Measurements from ENCODE around the gene CREB3.
A peak's percentile ranks its signal among the peaks of the same experiment; 100 is the strongest.

The CREB3 gene

DNA sequence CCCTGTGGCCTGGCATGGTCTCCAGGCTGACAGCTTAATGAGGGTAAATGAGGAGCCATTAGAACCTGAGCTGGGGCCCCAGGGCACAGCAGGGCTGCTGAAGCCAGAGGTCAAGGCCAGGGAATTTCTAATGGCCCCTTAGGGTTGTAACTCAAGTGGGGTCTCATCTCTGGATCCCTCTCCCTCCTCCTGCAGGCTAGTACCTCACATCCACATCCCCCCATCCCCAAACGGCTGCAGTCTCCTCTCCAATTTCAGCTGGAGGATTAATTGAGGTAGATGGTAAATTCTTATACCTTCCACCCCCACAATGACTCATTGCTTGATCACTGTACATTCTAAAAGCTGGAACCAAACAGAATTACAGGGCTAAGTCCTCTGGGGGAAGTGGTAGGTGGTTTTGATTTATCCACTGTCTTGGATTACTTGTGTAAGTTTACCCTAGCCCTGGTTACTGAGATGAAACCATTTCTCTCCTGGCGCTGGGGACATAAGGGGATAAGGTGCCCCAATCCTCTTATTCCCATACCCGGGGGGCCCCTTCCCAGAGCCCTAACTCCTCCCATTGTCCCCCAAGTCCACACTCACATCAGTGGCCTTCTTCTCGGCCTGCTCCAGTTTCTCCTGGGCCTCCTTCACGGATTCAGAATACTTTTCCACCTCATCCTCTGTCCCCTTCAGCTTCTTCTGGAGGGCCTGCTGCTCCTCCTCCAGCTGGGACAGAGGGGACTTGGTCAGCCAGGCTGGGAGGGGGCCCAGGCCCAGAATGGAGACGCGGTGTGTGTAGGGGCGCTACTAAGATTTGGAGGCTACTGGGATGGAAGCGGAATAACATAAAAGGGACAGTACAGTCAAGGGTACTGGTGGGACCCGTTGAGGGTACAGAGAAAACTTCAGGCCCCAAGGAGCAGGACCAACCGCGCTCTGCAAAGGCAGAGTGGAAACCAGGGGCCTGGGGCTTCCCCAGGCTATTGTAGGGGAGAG, 43.6 kb upstream of the CREB3 start:
- TF ChIP-seq ZBTB7A (IDR thresholded peaks at IDR 0.05; ENCODE audit: low read depth) (no peak), EGR1 (IDR thresholded peaks at IDR 0.05) (peak; percentile 26; the same call in 1 of the 2 replicates)

- no peak for TF ChIP-seq REST (IDR thresholded peaks at IDR 0.05; ENCODE audit: low read depth)
Measured at GRCh38 chr9:35689542-35690293, 42.7 kb upstream of the CREB3 start, which contains the start of gene TPM2. TPM2 (minus strand) TSS chr9:35689925; CDS start chr9:35689817, 108 bp downstream.

GRCh38 chr9:35690294-35690613, 42.2 kb upstream of the CREB3 start:
- TF ChIP-seq CREB1 (IDR thresholded peaks at IDR 0.05; ENCODE audit: low read depth) = no peak
- no peak for TF ChIP-seq TCF12 (IDR thresholded peaks at IDR 0.05; ENCODE audit: low read depth)
- no peak for TF ChIP-seq USF1 (IDR thresholded peaks at IDR 0.05)
- TF ChIP-seq TAF1 (IDR thresholded peaks at IDR 0.05; ENCODE audit: low read depth) = no peak
- no peak for TF ChIP-seq EGR1 (IDR thresholded peaks at IDR 0.05)
- TF ChIP-seq NFIC (IDR thresholded peaks at IDR 0.05) = no peak
- no peak for TF ChIP-seq FOXM1 (IDR thresholded peaks at IDR 0.05; ENCODE audit: borderline replicate concordance, low read depth)
- no peak for TF ChIP-seq TEAD4 (IDR thresholded peaks at IDR 0.05)
- no peak for TF ChIP-seq EP300 (IDR thresholded peaks at IDR 0.05; ENCODE audit: borderline replicate concordance)
- no peak for TF ChIP-seq CEBPB (IDR thresholded peaks at IDR 0.05)
- TF ChIP-seq YY1 (IDR thresholded peaks at IDR 0.05; ENCODE audit: low read depth) = no peak
- no peak for TF ChIP-seq RAD21 (IDR thresholded peaks at IDR 0.05; ENCODE audit: low read depth)
- TF ChIP-seq REST (IDR thresholded peaks at IDR 0.05; ENCODE audit: low read depth) = no peak
- TF ChIP-seq, protein P1, sequence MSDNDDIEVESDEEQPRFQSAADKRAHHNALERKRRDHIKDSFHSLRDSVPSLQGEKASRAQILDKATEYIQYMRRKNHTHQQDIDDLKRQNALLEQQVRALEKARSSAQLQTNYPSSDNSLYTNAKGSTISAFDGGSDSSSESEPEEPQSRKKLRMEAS (IDR thresholded peaks at IDR 0.05) = no peak

DNA sequence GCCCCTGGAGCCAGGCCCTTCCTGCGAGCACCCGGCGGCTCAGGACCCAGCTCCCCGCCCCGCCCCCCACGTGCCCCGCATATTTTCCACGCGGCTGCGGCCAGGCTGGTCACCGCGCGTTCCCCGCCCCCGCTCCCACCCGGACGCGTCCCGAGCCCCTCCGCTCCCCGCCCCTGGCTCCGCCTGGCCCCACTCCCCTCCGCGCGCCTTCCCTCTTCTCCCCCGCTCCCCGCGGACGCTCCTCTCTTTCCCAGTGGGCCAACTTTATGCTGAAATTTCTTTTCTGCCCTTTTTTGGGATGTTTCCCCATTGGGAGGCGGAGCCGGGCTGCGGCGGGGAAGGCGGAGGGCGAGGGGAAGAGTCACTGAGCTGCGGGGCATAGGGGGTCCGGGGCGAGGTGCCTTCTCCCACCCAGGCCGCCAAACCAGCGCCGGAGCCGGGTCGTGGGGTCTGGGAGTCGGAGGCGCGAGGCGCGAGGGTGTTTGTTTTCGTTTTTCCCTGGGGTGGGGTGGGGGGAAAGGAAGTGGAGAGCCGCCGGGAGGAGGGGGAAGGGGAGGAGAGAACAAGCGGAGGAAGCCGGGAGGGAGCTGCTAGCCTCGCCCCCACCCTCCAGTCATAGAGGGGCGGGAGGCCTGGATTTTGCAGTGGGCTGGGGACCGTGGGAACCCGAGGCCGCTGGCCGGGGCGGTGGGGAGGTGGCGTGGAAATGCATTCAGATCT, 41.7 kb upstream of the CREB3 start:
- no peak for TF ChIP-seq NFIC (IDR thresholded peaks at IDR 0.05)
- TF ChIP-seq TAF1 (IDR thresholded peaks at IDR 0.05; ENCODE audit: low read depth) = peak; percentile 38
- TF ChIP-seq, protein P1 (IDR thresholded peaks at IDR 0.05) = peak; percentile 58
- TF ChIP-seq EP300 (IDR thresholded peaks at IDR 0.05; ENCODE audit: borderline replicate concordance) = 0 out of 2 replicates have a peak, but pooled peaks have one; percentile 21
- TF ChIP-seq RAD21 (IDR thresholded peaks at IDR 0.05; ENCODE audit: low read depth) = no peak
- peak; percentile 24; the same call in 1 of the 2 replicates for TF ChIP-seq FOXM1 (IDR thresholded peaks at IDR 0.05; ENCODE audit: borderline replicate concordance, low read depth)
- TF ChIP-seq REST (IDR thresholded peaks at IDR 0.05; ENCODE audit: low read depth) = no peak
- TF ChIP-seq USF1 (IDR thresholded peaks at IDR 0.05) = peak; percentile 68
- no peak for TF ChIP-seq CEBPB (IDR thresholded peaks at IDR 0.05)
- TF ChIP-seq TEAD4 (IDR thresholded peaks at IDR 0.05) = peak; percentile 14

Data from Ishikawa (cell line).